Keratinocyte (primary cell): ENCODE measurements around the gene TUBB6. TPM values are rescaled to one million over a fixed set of nuclear protein-coding genes. Genes with fewer than 3 reads are reported as not detected.

Source experiments
- DNase-seq: peaks from one replicate; pipeline ENCODE4 v3.0.0-alpha.2; 2011; ENCODE audit warnings: low read depth, missing footprints, low spot score
- FAIRE-seq: peaks from 2 replicates; lab custom pipeline; 2011; peaks lifted over from hg19 to GRCh38; lab: Jason Lieb, UNC
- H2AFZ ChIP-seq: 2 replicates; pipeline ENCODE4 v1.6.0; 2012; ENCODE audit warnings: low read length, control low read depth, inconsistent platforms; ENCODE audit not compliant: control insufficient read depth
- H3K27ac ChIP-seq: 2 replicates; pipeline ENCODE4 v1.5.1; 2011; ENCODE audit warnings: low read length; ENCODE audit not compliant: control insufficient read depth, insufficient read depth
- H3K27me3 ChIP-seq: 3 replicates; pipeline ENCODE4 v1.6.0; 2011; ENCODE audit warnings: low read length; ENCODE audit not compliant: control insufficient read depth, insufficient read depth; ENCODE audit errors: extremely low read depth
- H3K36me3 ChIP-seq, 2 experiments: 2 replicates in 1 of 2; 3 replicates in 1 of 2; pipeline ENCODE4 v1.5.1; 2011; ENCODE audit warnings: low read length in 2 of 2, mild to moderate bottlenecking in 1 of 2; ENCODE audit not compliant: control insufficient read depth in 2 of 2, insufficient read depth in 2 of 2; ENCODE audit errors: extremely low read depth in 1 of 2
- H3K4me1 ChIP-seq: 3 replicates; pipeline ENCODE4 v1.5.1; 2011; ENCODE audit warnings: low read length; ENCODE audit not compliant: control insufficient read depth, insufficient read depth; ENCODE audit errors: extremely low read depth
- H3K4me2 ChIP-seq: 3 replicates; pipeline ENCODE4 v1.6.0; 2011; ENCODE audit warnings: low read depth, low read length; ENCODE audit not compliant: control insufficient read depth, insufficient read depth; ENCODE audit errors: extremely low read depth
- H3K4me3 ChIP-seq, 3 experiments: fragments of 200-600 bp in 1 of 3; sonication (generic) in 1 of 3; 2 replicates in 2 of 3; 3 replicates in 1 of 3; pipeline ENCODE4 v1.5.1; 2011 to 2016; ENCODE audit warnings: low read length in 3 of 3, mild to moderate bottlenecking in 3 of 3, control low read depth in 2 of 3, inconsistent platforms in 1 of 3, low read depth in 1 of 3, mixed read lengths in 1 of 3, mixed run types in 1 of 3, moderate library complexity in 1 of 3; ENCODE audit not compliant: control insufficient read depth in 2 of 3, insufficient read depth in 2 of 3; ENCODE audit errors: extremely low read depth in 1 of 3
- H3K79me2 ChIP-seq: 2 replicates; pipeline ENCODE4 v1.6.0; 2012; ENCODE audit warnings: low read length; ENCODE audit not compliant: control insufficient read depth, insufficient read depth
- H3K9ac ChIP-seq: 3 replicates; pipeline ENCODE4 v1.6.0; 2011; ENCODE audit warnings: low read length; ENCODE audit not compliant: control insufficient read depth, insufficient read depth; ENCODE audit errors: extremely low read depth
- H3K9me1 ChIP-seq: 3 replicates; pipeline ENCODE4 v1.6.0; 2011; ENCODE audit warnings: low read length; ENCODE audit not compliant: control insufficient read depth, insufficient read depth; ENCODE audit errors: extremely low read depth
- H3K9me3 ChIP-seq: 2 replicates; pipeline ENCODE4 v1.5.1; 2012; ENCODE audit warnings: low read depth, low read length; ENCODE audit not compliant: control insufficient read depth
- H4K20me1 ChIP-seq: 3 replicates; pipeline ENCODE4 v1.6.0; 2011; ENCODE audit warnings: low read length; ENCODE audit not compliant: control insufficient read depth, insufficient read depth; ENCODE audit errors: extremely low read depth
- CTCF ChIP-seq, 3 experiments: IDR thresholded peaks in 1 of 3; conservative IDR thresholded peaks in 1 of 3; optimal IDR thresholded peaks in 1 of 3; 2 replicates in 2 of 3; 3 replicates in 1 of 3; pipeline versions ENCODE3 to v1.5.1; 2011; ENCODE audit warnings: low read length in 3 of 3, mild to moderate bottlenecking in 3 of 3, moderate library complexity in 2 of 3, control low read depth in 1 of 3, inconsistent platforms in 1 of 3; ENCODE audit not compliant: insufficient read depth in 2 of 3; ENCODE audit errors: extremely low read depth in 1 of 3
- EZH2 ChIP-seq: IDR thresholded peaks from one replicate; pipeline ENCODE4 v1.6.1; 2012; ENCODE audit warnings: inconsistent platforms, mild to moderate bottlenecking, low read length, moderate library complexity
- dilution Hi-C: fragments of 300-500 bp; cut with MboI; formaldehyde crosslinking; loops from one replicate; pipeline ENCODE4 v1.7.0; 2020; ENCODE audit warnings: low sequenced_read_pairs; ENCODE audit not compliant: extremely low pct_ligation_motif_present
- polyA minus RNA-seq, 3 experiments: library from RNA; depleted of rRNA, polyadenylated mRNA; stranded (reverse); fragments of >200 nt; gene quantifications; 1 replicate in 1 of 3; 2 replicates in 1 of 3; 3 replicates in 1 of 3; pipeline ENCODE4 v1.2.3, GENCODE V29; 2011
- polyA plus RNA-seq, 5 experiments: library from polyadenylated mRNA; depleted of rRNA in 3 of 5; stranded (reverse) in 3 of 5; stranded (forward) in 1 of 5; unstranded in 1 of 5; fragments of >200 nt; gene quantifications; 1 replicate in 1 of 5; 2 replicates in 3 of 5; 3 replicates in 1 of 5; pipeline versions ENCODE4 v1.2.1 to v1.2.3, GENCODE V29; 2011 to 2012; ENCODE audit warnings: missing spikeins in 2 of 5, low read depth in 1 of 5, low replicate concordance in 1 of 5

The TUBB6 gene
- polyA plus RNA-seq (479 to 701 TPM (median 598 TPM) in 3 replicates), polyA minus RNA-seq (445 to 619 TPM (median 547 TPM) in 3 replicates)
- 90.6 TPM for polyA plus RNA-seq (2011; ENCODE audit: low read depth)
- 405 and 737 TPM in 2 replicates for polyA plus RNA-seq (2011; cell fraction: cytosol; rRNA removed)
- polyA plus RNA-seq (2011; cell fraction: nucleus; rRNA removed): 443 and 589 TPM in 2 replicates
- polyA plus RNA-seq (2012; ENCODE audit: low replicate concordance): 202 and 788 TPM in 2 replicates
- 1,165 TPM for polyA minus RNA-seq (2011; cell fraction: cytosol; rRNA and poly(A)+ RNA removed)
- 338 and 341 TPM in 2 replicates for polyA minus RNA-seq (2011; cell fraction: nucleus; rRNA and poly(A)+ RNA removed)

GRCh38 chr18:12307701-12308385 lies at the start of gene TUBB6:
Gene TUBB6 (plus strand): TSS chr18:12308241. CDS start chr18:12308293, 52 bp downstream.
- no peak for DNase-seq
- no peaks in the 10 kb centered on the region for H3K9me1 ChIP-seq
- H3K4me3 ChIP-seq: peak within 1 kb of the TSS; percentile 80 to 89 (median 83)
- no peaks in the 10 kb centered on the region for H3K27me3 ChIP-seq
- dilution Hi-C loops: no loop called here
- H4K20me1 ChIP-seq: no peaks in the 10 kb centered on the region
- peak within 1 kb of the TSS; percentile 22 for H2AFZ ChIP-seq
- peak within 1 kb of the TSS; percentile 98 for H3K9ac ChIP-seq
- H3K4me2 ChIP-seq: peak within 1 kb of the TSS; percentile 100
- H3K9me3 ChIP-seq: no peaks in the 10 kb centered on the region
- H3K4me1 ChIP-seq: peaks cover 27% of the 10 kb centered on the region
- FAIRE-seq: no peak
- H3K36me3 ChIP-seq: peaks cover 9 to 29% of the 10 kb centered on the region in 2 experiments
- TF ChIP-seq EZH2 (no peak), CTCF (optimal IDR thresholded peaks at IDR 0.05 in 1 of 3, IDR thresholded peaks at IDR 0.05 in 1 of 3, conservative IDR thresholded peaks at IDR 0.05 in 1 of 3; ENCODE audit: extremely low read depth in 1 of 3, insufficient read depth in 2 of 3, low read length in 3 of 3) (peak in 1 of 3 experiments; percentile 26)
- H3K27ac ChIP-seq: peak within 1 kb of the TSS; percentile 96
- peaks cover 39% of the 10 kb centered on the region for H3K79me2 ChIP-seq

- DNase-seq (no peak), FAIRE-seq (no peak)
- Histone ChIP-seq H3K36me3 (no peaks in the 10 kb centered on the region), H3K27me3 (peaks cover 9% of the 10 kb centered on the region), H3K9me1 (no peaks in the 10 kb centered on the region), H3K9ac (no peak overlapping the region), H3K4me3 (no peak overlapping the region), H3K79me2 (no peaks in the 10 kb centered on the region), H4K20me1 (no peaks in the 10 kb centered on the region), H3K9me3 (no peaks in the 10 kb centered on the region), H2AFZ (no peak overlapping the region), H3K4me2 (no peak overlapping the region), H3K4me1 (peaks cover 47% of the 10 kb centered on the region), H3K27ac (no peak overlapping the region)
- dilution Hi-C loops: no loop called here
- no peak for TF ChIP-seq EZH2
- TF ChIP-seq CTCF (optimal IDR thresholded peaks at IDR 0.05 in 1 of 3, IDR thresholded peaks at IDR 0.05 in 1 of 3, conservative IDR thresholded peaks at IDR 0.05 in 1 of 3; ENCODE audit: extremely low read depth in 1 of 3, insufficient read depth in 2 of 3, low read length in 3 of 3): no peak
Measured at GRCh38 chr18:12258719-12259705, 49.0 kb upstream of the TUBB6 start.
